ENCODE measurements around the gene ERGIC1.
A peak's percentile ranks its signal among the peaks of the same experiment; 100 is the strongest.

GRCh38 chr5:172984244-172984953 lies 150.3 kb downstream of the ERGIC1 start:
- TF ChIP-seq CTCF (IDR thresholded peaks at IDR 0.05; ENCODE audit: insufficient read depth, low read depth, low read length) (peak; percentile 42), EZH2 (IDR thresholded peaks at IDR 0.05; ENCODE audit: insufficient read depth, low read length) (no peak)

Data from astrocyte (in vitro differentiated cells and primary cell).